ENCODE data around the gene SLC25A34.

SLC25A34 gene

DNA sequence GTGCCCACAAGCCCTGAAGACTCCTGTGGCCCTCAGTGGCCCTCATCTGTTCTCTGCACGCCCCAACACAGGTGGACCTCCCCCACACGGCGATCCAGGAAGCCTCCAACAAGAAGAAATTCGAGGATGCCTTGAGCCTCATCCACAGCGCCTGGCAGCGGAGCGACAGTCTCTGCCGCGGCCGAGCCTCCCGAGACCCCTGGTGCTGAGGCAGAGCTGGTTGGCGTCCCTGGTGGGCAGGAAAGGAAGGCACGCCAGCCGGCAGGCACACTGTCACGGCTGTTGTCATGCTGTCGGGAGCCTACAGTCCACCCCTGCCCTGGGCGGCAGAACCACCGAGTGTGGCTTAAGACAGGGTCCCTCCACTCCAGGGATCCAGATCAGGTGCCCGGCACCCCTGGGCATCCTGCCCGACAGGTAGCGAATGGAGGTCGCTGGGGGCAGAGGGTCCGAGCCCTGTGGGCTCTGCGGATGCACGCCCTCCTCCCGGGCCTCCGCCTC lies 2.3 kb upstream of the SLC25A34 start:
- DNase-seq = no peak

DNA sequence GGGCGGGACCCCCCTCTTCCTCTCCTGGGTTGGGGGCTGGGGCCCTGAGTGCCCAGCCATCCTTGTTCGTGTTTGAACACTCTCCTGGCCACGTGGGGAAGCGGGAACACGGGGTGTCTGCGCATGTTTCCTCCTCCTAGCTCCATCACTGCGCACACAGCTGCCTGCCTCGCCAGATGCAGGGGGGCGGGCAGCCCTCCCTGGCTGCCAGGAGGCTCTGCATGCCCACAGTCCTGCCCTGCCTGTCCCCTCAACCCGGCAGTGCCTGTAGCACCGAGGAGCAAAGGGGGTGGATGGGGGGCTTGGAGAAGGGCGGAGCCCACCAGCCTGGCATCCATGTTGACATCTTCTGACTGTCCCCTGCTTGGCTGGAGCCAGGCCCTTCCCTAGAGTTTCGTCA lies 1.8 kb upstream of the SLC25A34 start:
- DNase-seq = no peak

GRCh38 chr1:15734901-15735300 lies 1.2 kb upstream of the SLC25A34 start:
- DNase-seq = no peak

GRCh38 chr1:15735304-15736037 lies 587 bp upstream of the SLC25A34 start:
- DNase-seq = no peak

GRCh38 chr1:15736892-15737261 lies 819 bp downstream of the SLC25A34 start:
- no peak for DNase-seq

DNA sequence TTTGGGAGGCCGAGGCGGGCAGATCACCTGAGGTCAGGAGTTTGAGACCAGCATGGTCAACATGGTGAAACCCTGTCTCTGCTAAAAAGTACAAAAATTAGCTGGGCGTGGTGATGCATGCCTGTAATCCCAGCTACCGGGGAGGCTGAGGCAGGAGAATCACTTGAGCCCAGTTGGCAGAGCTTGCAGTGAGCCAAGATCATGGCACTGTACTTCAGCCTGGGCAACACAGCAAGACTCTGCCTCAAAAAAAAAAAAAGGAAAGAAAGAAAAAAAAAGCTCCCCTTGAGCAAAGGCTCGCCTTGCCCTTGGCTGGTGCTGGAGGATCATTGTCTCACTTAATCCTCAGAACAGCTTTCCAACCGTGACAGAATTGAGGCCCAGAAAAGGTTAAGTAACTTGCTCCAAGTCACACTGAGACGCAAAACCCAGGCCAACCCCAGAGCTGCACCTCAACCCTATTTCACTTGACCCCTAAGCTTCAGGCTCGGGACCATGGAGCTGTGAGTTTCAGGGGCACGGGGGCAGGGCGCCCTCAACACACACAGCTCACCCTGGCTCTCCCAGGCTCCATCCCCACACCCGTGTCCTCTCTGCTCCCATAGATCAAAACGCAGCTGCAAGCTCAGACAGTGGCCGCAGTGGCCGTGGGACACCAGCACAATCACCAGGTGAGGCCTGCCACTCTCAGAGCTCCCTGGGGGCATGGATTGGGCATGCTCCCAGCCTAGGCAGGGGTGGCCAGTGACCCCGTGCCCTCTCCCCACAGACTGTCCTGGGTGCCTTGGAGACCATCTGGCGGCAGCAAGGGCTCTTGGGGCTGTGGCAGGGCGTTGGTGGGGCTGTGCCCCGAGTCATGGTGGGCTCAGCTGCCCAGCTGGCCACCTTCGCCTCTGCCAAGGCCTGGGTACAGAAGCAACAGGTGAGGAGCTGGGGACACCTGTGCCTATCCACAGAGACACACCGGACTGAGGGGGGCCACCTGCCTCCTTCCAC lies 1.6 kb downstream of the SLC25A34 start:
- DNase-seq = no peak

DNA sequence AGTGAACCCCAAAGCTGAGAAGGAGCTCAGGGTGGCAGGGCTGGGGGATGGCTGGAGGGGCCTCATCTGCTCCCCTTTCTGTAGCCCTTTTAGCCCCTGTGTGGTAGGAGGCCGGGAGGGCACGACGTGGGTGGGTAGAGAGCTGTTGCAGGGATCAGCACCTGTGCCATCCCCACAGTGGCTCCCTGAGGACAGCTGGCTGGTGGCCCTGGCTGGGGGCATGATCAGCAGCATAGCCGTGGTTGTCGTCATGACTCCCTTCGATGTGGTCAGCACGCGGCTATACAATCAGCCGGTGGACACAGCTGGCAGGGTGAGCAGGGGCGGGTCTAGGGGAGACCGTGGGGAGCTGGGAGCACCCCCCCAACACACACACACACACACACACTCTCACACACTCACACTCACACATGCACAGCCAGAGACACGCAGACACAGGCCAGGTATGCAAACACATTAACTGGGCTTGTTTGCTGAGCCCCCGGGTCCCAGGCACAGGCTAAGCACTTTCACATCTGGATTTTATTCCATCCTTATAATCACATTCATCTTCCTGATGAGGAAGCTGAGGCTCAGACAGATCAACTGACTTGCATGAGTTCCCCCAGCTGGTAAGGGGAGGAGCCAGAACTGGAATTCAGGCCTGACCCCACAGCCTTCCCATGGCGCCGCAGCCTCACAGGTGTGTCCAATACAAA lies 2.5 kb downstream of the SLC25A34 start:
- DNase-seq = no peak

DNA sequence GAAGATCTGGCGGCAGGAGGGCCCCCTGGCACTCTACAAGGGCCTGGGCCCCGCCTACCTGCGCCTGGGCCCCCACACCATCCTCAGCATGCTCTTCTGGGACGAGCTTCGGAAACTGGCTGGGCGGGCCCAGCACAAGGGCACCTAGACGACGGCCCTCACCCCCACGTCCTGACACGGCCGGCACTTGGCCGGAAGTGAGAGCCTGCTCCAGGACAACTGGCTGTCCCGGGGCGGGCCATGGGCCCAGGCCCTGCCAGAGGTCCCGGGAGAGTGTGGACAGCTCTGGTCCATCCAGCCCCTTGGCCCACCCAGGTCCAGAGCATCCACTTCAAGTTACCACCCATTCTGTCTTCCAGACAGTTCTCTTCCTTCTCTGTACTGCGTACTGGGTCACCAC lies 3.2 kb downstream of the SLC25A34 start:
- no peak for DNase-seq

DNA sequence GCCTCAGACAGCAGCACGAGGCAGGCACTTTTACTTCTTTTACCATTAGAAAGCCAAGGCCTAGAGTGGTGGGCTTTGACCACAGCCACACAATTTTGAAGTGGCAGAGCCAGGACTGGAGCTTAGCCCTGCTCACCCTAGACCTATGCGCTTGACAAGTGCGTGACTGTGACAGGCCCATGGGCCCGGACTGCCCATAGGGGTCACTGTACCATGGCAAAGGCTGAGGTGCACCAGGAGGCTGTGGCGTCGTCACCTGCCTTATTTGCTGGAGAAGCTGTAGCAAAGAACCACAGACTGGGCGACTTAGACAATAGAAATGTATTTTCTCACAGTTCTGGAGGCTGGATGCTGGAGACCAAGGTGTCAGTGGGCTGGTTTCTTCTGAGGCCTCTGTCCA lies 3.7 kb downstream of the SLC25A34 start:
- DNase-seq = no peak

- peak; percentile 57 for DNase-seq
These were observed 5.1 kb downstream of the SLC25A34 start for GRCh38 chr1:15740924-15741850.

DNA sequence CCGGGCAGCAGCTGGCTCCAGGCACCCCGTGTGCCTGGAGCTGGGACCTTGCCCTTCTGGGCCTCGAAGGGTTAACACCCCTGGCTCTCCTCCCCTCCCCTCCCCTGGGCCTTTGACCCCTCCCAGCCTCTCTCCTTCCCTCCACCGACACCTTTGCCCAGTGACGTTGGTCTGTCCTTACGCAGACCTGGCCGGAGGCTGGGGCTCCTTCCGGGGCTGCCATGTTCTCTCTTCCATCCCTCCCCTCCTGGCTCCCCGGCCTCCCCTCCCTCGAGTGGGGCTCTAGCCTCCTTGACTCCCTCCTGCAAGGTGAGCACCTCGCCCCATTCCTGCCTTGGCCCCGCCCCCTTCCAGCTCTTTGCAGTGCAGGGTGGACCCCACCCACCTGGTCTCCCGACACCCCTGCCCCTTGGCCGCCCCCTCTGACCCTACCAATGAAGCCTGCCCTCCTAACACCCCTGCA lies 6.3 kb downstream of the SLC25A34 start, which contains the start of gene TMEM82:
Gene TMEM82, plus strand, starts transcription at position 161 of the 463 bp plus-strand sequence. Its CDS starts 61 bp downstream, at position 222.
- DNase-seq = no peak

DNA sequence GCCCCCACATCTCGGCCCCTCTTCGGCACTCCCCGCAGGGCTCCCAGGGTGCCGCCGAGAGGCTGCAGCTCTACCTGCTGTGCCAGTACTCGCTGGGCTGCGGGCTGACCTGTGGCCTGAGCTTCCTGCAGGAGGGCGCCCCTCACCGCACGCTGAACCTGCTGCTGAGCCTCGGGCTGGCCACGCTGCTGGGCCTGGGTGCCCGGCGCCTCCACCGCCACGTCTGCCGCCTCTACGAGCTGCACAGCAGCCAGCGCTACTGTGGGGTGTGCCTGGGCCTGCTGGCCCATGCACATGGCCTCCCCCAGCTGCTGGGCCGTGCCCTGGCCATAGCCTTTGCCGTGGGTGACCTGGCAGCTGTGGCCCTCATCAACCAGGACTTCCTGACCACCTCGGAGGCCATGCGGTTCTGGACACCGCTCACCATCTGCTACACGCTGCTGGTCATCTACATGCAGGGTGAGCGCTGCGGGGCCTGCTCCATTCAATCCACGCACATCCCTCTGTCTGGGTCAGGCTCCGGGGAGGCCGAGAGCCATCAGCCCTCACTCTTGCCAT lies 8.1 kb downstream of the SLC25A34 start:
- no peak for DNase-seq

DNA sequence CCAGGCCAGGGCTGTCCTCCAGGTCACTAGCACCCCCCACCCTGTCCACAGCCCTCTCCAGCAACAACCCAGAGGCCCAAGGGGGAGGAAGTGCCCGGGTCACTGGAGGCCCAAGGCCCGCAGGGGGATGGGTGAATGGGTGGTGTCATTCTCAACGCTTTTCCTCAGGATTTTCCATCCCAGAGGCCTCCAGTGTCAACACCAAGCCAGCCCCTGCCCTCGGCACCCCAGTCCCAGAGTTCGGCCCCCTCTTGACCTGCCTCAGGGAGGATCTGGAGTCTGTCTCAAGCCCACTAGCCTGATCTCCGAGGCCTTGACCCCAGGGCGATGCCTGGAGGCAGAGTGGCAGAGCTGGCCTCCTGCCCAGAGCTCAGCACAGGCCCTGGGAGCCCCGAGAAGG lies 11.3 kb downstream of the SLC25A34 start:
- no peak for DNase-seq

DNA sequence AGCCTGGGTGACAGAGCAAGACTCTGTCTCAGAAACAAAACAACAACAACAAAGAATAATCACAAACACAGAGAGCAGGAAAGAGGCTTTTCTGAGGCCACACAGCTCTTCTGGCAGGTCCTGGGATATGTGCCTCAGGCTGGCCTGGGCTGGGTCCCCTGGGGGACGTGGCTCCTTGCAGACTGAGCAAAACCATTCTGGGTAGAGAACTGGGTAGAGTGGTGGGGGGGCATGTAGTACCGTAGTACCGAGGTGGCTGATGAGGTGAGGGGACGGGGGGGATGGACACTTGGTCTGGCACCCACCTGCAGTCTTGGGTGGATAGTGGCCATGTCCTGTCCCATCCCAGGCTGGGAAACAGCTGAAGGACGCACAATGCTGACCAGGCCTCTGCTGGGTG lies 12.2 kb downstream of the SLC25A34 start:
- DNase-seq = no peak

- no peak for DNase-seq
These were observed 12.8 kb downstream of the SLC25A34 start for GRCh38 chr1:15748690-15749398.

- DNase-seq = no peak
These were observed 13.6 kb downstream of the SLC25A34 start for GRCh38 chr1:15749399-15750291.

DNA sequence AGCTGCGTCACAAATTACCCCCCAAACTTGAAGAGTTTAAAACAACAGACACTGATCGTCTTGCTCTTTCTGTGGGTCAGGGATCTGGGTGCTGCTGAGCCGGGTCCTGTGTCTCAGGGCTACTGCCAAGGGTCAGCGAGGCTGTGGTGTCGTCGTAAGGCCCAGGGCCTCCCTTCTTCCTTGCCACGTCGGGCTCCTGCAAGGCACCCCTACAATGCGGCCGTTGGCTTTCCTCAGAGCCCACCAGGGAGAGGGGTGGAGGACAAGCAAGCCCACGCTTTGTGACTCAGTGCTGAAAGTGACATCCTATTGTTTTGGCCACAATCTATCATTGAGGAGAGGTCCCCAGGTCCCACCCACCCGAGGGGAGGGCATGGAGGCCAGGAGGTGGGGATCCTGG lies 14.9 kb downstream of the SLC25A34 start:
- no peak for DNase-seq

DNA sequence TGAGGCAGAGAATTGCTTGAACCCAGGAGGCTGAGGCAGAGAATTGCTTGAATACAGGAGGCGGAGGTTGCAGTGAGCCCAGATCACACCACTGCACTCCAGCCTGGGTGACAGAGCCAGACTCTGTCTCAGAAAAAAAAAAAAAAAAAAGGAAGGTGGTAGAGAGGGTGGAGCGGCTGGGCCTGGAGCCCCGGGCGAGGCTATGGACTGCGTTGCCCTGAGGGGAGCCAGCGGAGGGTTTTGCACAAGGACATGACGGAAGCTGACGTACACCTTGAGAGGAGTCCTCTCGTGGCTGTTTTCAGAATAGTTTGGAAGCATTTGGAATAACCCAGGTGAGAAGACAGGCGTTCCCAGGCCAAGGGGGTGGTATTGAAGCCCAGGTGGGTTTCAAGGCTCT lies 15.7 kb downstream of the SLC25A34 start:
- no peak for DNase-seq

DNA sequence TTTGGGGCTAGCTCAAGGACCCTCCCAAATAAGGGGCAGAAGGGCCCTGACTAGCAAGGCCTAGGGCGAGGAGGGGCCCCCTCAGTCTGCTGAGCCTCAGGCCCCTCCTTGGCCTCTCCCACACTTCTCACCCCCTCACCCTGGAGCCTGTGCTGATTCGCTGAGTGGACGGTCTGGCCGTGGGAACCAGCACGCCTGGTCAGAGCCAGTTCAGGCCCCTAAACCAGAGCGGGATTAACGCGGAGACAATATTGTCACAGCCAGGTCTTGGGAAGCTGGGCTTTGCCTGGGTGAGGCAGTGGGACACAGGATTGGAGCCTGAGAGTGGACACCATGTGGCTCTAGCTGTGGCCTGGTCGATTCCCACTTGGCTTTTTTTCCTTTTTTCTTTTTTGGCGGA lies 17.7 kb downstream of the SLC25A34 start:
- no peak for DNase-seq

Data from HCEC 1CT (cell line).